Gastrocnemius medialis (tissue), 4 donors: ENCODE results near the gene ABHD10. TPM values are rescaled to one million over a fixed set of nuclear protein-coding genes. Genes with fewer than 3 reads are reported as not detected.

Experiments
- ATAC-seq, 2 donors: fragments of 150-250 bp; one replicate each; pipeline ENCODE4 v1.9.1; 2016
- DNase-seq, 2 donors: peaks; one replicate each; pipeline ENCODE4 v3.0.0-alpha.2; 2019
- H3K27ac ChIP-seq, 4 donors: fragments of 200-600 bp; sonication (generic); 1 replicate in 1 of 4; 2 replicates in 3 of 4; pipeline ENCODE4 v1.5.1; 2016 to 2018; ENCODE audit warnings: mild to moderate bottlenecking in 2 of 4, moderate library complexity in 1 of 4
- H3K27me3 ChIP-seq, 3 donors: fragments of 200-600 bp; sonication (generic) in 2 of 3; 1 replicate in 1 of 3; 2 replicates in 2 of 3; pipeline versions ENCODE4 v1.5.1 to v1.6.0; 2016 to 2019; ENCODE audit warnings: mild to moderate bottlenecking in 1 of 3, moderate library complexity in 1 of 3
- H3K36me3 ChIP-seq, 2 donors: fragments of 200-600 bp; sonication (generic) in 1 of 2; one replicate each; pipeline ENCODE4 v1.5.1; 2017 to 2018
- H3K4me1 ChIP-seq, 2 donors: fragments of 200-600 bp; sonication (generic) in 1 of 2; one replicate each; pipeline ENCODE4 v1.5.1; 2016 to 2017; ENCODE audit warnings: mild to moderate bottlenecking in 2 of 2
- H3K4me3 ChIP-seq, 4 donors: fragments of 200-600 bp; sonication (generic) in 3 of 4; 1 replicate in 1 of 4; 2 replicates in 3 of 4; pipeline ENCODE4 v1.5.1; 2016 to 2019; ENCODE audit warnings: mild to moderate bottlenecking in 2 of 4
- H3K9me3 ChIP-seq, 3 donors: fragments of 200-600 bp; sonication (generic) in 2 of 3; 1 replicate in 1 of 3; 2 replicates in 2 of 3; pipeline ENCODE4 v1.5.1; 2016 to 2019
- CTCF ChIP-seq, 5 experiments: fragments of 450-650 bp in 3 of 5; fragments of 200-600 bp in 2 of 5; sonication (generic) in 2 of 5; IDR thresholded peaks in 4 of 5; conservative IDR thresholded peaks in 1 of 5; 1 replicate in 4 of 5; 2 replicates in 1 of 5; pipeline ENCODE4 v1.5.1; 2016 to 2019; ENCODE audit warnings: antibody characterized with exemption in 5 of 5, mild to moderate bottlenecking in 3 of 5, moderate library complexity in 3 of 5
- POLR2A ChIP-seq, 2 donors: fragments of 450-650 bp; IDR thresholded peaks; one replicate each; pipeline ENCODE4 v1.6.1; 2017; ENCODE audit warnings: antibody characterized with exemption in 2 of 2, mild to moderate bottlenecking in 2 of 2, moderate library complexity in 2 of 2
- in situ Hi-C, 4 donors: fragments of 200-750 bp; cut with MboI; loops; one replicate each; pipeline versions ENCODE4 v1.15.0 to v1.8.0; 2017; ENCODE audit warnings: low sequenced_read_pairs in 4 of 4
- intact Hi-C: fragments of 100-400 bp; cut with DNase I; formaldehyde crosslinking; loops from one replicate; pipeline ENCODE4 v1.15.1; 2023; ENCODE audit warnings: low total_unique reads
- total RNA-seq, 4 donors: library from RNA; depleted of rRNA; stranded (reverse); fragments of >200 nt; gene quantifications; one replicate each; pipeline versions ENCODE4 v1.1.0 to v1.2.3, GENCODE V29; 2016

The ABHD10 gene
- total RNA-seq, 4 donors from 2014 or later: 6.3 to 13.3 (median 9.0) TPM

GRCh38 chr3:111979434-111980038, 710 bp downstream of the ABHD10 start:
- no peaks in the 10 kb centered on the region for H3K36me3 ChIP-seq
- DNase-seq (no peak), ATAC-seq (no peak)
- H3K4me1 ChIP-seq: peaks cover 12 to 13% of the 10 kb centered on the region in 2 donors
- peak overlapping the region; percentile 78 to 96 (median 86) for H3K4me3 ChIP-seq
- in situ Hi-C loops (loop anchor here in 1 of 4 donors (10.0 kb wide), 1 partner anchor 115 kb away; no protein-coding TSS in a partner anchor), intact Hi-C loops (loop anchor here (2.0 kb wide), 1 partner anchor 55 kb away; no protein-coding TSS in a partner anchor)
- H3K27me3 ChIP-seq: no peaks in the 10 kb centered on the region
- peak overlapping the region; percentile 76 to 88 (median 83) for H3K27ac ChIP-seq
- TF ChIP-seq POLR2A (IDR thresholded peaks at IDR 0.05) (no peak), CTCF (IDR thresholded peaks at IDR 0.05 in 4 of 5, conservative IDR thresholded peaks at IDR 0.05 in 1 of 5) (no peak)
- no peaks in the 10 kb centered on the region for H3K9me3 ChIP-seq

DNA sequence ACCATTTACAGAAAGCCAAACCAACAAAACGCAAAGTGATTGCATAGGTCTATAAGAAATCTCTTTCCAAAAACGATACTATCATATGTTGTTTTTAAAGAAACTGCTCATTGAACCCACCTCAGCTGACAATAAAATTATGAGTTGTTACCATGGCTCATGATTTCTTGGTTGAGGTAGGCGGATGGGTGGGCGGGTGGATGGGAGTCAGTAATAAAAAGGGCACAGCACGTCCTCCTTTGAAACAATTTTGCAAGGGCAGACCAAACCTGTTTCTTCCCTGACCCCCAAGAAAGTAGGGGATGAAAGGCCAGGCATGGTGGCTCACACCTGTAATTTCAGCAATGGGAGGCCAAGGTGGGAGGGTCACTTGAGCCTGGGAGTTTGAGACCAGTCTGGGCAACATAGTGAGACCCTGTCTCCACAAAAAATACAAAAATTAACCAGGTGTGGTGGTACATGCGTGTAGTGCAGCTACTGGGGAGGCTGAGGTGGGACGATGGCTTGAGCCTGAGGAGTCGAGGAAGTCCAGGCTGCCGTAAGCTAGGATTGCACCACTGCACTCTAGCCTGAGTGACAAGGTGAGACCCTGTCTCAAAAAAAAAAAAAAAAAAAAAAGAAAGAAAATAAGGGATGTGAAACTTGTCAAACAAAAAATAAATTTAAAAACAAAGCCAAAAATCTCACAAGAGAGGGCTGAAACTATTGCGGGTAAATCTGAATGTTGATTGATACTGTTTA, 2.1 kb downstream of the ABHD10 start:
- H3K4me3 ChIP-seq: no peak overlapping the region
- no peak for ATAC-seq
- in situ Hi-C loops: no loop called here

DNA sequence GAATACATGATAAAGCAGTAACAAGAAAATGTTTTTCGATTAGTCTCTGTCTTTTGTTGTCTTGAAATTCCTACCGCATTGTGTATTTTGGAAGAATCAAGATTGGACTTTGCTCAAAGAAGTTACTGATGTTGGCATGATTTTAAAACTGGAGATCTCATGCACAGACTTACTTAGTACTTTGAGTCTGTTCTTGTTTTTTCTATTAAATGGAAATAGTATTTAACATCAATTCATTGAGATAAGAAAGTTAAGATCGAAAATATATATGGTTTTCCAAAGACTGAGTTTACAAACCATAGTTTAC, 2.6 kb downstream of the ABHD10 start:
- peaks cover 12 to 13% of the 10 kb centered on the region in 2 donors for H3K4me1 ChIP-seq
- H3K27me3 ChIP-seq: no peaks in the 10 kb centered on the region
- TF ChIP-seq POLR2A (IDR thresholded peaks at IDR 0.05): no peak
- TF ChIP-seq CTCF (IDR thresholded peaks at IDR 0.05 in 4 of 5, conservative IDR thresholded peaks at IDR 0.05 in 1 of 5): no peak
- in situ Hi-C loops: no loop called here
- DNase-seq (no peak), ATAC-seq (no peak)
- peaks cover 0 to 3% of the 10 kb centered on the region in 2 donors for H3K36me3 ChIP-seq
- intact Hi-C loops: no loop called here
- no peaks in the 10 kb centered on the region for H3K9me3 ChIP-seq
- no peak overlapping the region for H3K4me3 ChIP-seq
- no peak overlapping the region for H3K27ac ChIP-seq

More for the DNA sequence above, 2.1 kb downstream of the ABHD10 start:
- no peaks in the 10 kb centered on the region for H3K36me3 ChIP-seq
- no peaks in the 10 kb centered on the region for H3K9me3 ChIP-seq
- no peak for DNase-seq
- H3K4me1 ChIP-seq: peaks cover 12 to 13% of the 10 kb centered on the region in 2 donors
- no peaks in the 10 kb centered on the region for H3K27me3 ChIP-seq
- no peak overlapping the region for H3K27ac ChIP-seq
- intact Hi-C loops: no loop called here
- no peak for TF ChIP-seq CTCF (IDR thresholded peaks at IDR 0.05 in 4 of 5, conservative IDR thresholded peaks at IDR 0.05 in 1 of 5)
- no peak for TF ChIP-seq POLR2A (IDR thresholded peaks at IDR 0.05)

DNA sequence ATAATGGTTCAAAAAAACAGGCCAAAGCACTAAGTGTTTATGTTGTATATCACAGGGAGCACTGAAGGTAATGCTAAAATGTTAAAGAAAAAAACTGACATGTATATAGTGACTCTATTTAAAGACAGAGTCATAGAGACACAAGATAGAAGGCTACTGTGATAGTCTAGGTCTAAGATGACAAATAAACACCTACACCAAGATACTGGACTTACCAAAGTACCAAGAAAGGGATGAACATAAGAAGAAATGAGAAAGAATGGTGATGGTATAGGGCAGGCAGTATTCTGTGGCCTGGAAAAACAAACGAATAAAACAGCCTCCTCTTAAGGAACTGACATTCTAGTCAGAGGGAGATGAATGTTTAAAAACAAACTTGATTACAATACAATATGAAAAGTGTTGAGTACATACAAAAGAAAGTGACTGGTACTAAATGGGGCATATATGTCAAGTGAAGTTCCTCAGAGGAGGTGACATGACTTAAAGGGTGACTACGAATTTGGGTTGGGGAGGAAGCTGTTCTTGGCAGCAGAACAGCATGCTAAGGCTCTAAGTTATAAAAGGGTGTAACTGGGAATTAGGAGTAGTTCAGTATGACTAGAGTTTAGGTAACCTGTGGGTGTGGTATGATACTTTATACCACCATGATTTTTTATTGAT, 5.9 kb downstream of the ABHD10 start:
- Histone ChIP-seq H3K4me1 (peaks cover 5 to 8% of the 10 kb centered on the region in 2 donors), H3K4me3 (no peak overlapping the region), H3K36me3 (peaks cover 0 to 17% of the 10 kb centered on the region in 2 donors), H3K27me3 (no peaks in the 10 kb centered on the region), H3K9me3 (no peaks in the 10 kb centered on the region), H3K27ac (no peak overlapping the region)
- no peak for DNase-seq
- intact Hi-C loops: no loop called here
- no peak for ATAC-seq
- in situ Hi-C loops: no loop called here
- TF ChIP-seq POLR2A (IDR thresholded peaks at IDR 0.05): no peak
- TF ChIP-seq CTCF (IDR thresholded peaks at IDR 0.05 in 4 of 5, conservative IDR thresholded peaks at IDR 0.05 in 1 of 5): no peak
